Lower leg skin (tissue), 3 donors: ENCODE data around the gene KRI1.

Source experiments
- CTCF ChIP-seq, 3 donors: fragments of 450-650 bp; IDR thresholded peaks; one replicate each; pipeline ENCODE4 v1.5.1; 2016; ENCODE audit warnings: antibody characterized with exemption in 3 of 3, mild to moderate bottlenecking in 3 of 3, moderate library complexity in 2 of 3
- POLR2A ChIP-seq, 2 donors: fragments of 450-650 bp; IDR thresholded peaks; one replicate each; pipeline ENCODE4 v1.6.1; 2016 to 2017; ENCODE audit warnings: antibody characterized with exemption in 2 of 2, mild to moderate bottlenecking in 1 of 2, moderate library complexity in 1 of 2

GRCh38 chr19:10583036-10583776 is 17.4 kb upstream of the KRI1 start:
- no peak for TF ChIP-seq CTCF (IDR thresholded peaks at IDR 0.05)
- no peak for TF ChIP-seq POLR2A (IDR thresholded peaks at IDR 0.05)
